Osteocyte (in vitro differentiated cells): ENCODE results near the gene ACOX2. TPM values are rescaled to one million over a fixed set of nuclear protein-coding genes. Genes with fewer than 3 reads are reported as not detected.

Experiments
- DNase-seq: peaks from one replicate; pipeline ENCODE4 v3.0.0; 2021; ENCODE audit warnings: mixed read lengths; ENCODE audit not compliant: unreplicated experiment; ENCODE audit errors: extremely low spot score
- H3K27ac Mint-ChIP-seq: one replicate; pipeline ENCODE4 v1.8.0; 2021; ENCODE audit warnings: mild to moderate bottlenecking, mixed read lengths; ENCODE audit not compliant: unreplicated experiment
- H3K27me3 Mint-ChIP-seq: one replicate; pipeline ENCODE4 v1.8.0; 2021; ENCODE audit warnings: mixed read lengths; ENCODE audit not compliant: unreplicated experiment
- H3K36me3 Mint-ChIP-seq: one replicate; pipeline ENCODE4 v1.8.0; 2021; ENCODE audit warnings: mixed read lengths; ENCODE audit not compliant: unreplicated experiment
- H3K4me1 Mint-ChIP-seq: one replicate; pipeline ENCODE4 v1.8.0; 2021; ENCODE audit warnings: mixed read lengths; ENCODE audit not compliant: unreplicated experiment
- H3K4me3 Mint-ChIP-seq: one replicate; pipeline ENCODE4 v1.8.0; 2021; ENCODE audit warnings: mild to moderate bottlenecking, moderate library complexity, mixed read lengths; ENCODE audit not compliant: unreplicated experiment
- H3K9me3 Mint-ChIP-seq: one replicate; pipeline ENCODE4 v1.8.0; 2021; ENCODE audit warnings: mixed read lengths; ENCODE audit not compliant: unreplicated experiment
- CTCF ChIP-seq: fragments of 200-600 bp; sonication (generic); IDR thresholded peaks from 2 replicates; pipeline ENCODE4 v1.5.0; 2021; ENCODE audit warnings: antibody characterized with exemption, mild to moderate bottlenecking, moderate library complexity
- total RNA-seq: library from RNA; stranded (reverse); gene quantifications from 2 replicates; pipeline ENCODE4 v1.2.1, GENCODE V29; 2021

Gene ACOX2
- total RNA-seq, 1 donor from 2014 or later, result 0.51 TPM

GRCh38 chr3:58575971-58576652 lies 39.1 kb upstream of the ACOX2 start:
- no peak for DNase-seq
- no peak for TF ChIP-seq CTCF
- no peaks in the 10 kb centered on the region for H3K36me3 Mint-ChIP-seq
- no peak overlapping the region for H3K4me3 Mint-ChIP-seq
- peaks cover 5% of the 10 kb centered on the region for H3K9me3 Mint-ChIP-seq
- H3K27me3 Mint-ChIP-seq, result no peaks in the 10 kb centered on the region
- H3K27ac Mint-ChIP-seq, result no peak overlapping the region
- peaks cover 6% of the 10 kb centered on the region for H3K4me1 Mint-ChIP-seq

GRCh38 chr3:58574682-58575081 lies 37.7 kb upstream of the ACOX2 start:
- no peak overlapping the region for H3K27ac Mint-ChIP-seq
- TF ChIP-seq CTCF, result no peak
- no peak for DNase-seq
- H3K9me3 Mint-ChIP-seq, result peaks cover 5% of the 10 kb centered on the region
- no peak overlapping the region for H3K4me3 Mint-ChIP-seq
- H3K36me3 Mint-ChIP-seq, result no peaks in the 10 kb centered on the region
- peaks cover 6% of the 10 kb centered on the region for H3K4me1 Mint-ChIP-seq
- H3K27me3 Mint-ChIP-seq, result no peaks in the 10 kb centered on the region

GRCh38 chr3:58574106-58574505 lies 37.1 kb upstream of the ACOX2 start:
- no peak for DNase-seq
- Mint-ChIP-seq H3K27me3 (no peaks in the 10 kb centered on the region), H3K36me3 (no peaks in the 10 kb centered on the region), H3K27ac (no peak overlapping the region), H3K4me1 (peaks cover 6% of the 10 kb centered on the region), H3K4me3 (no peak overlapping the region), H3K9me3 (peaks cover 5% of the 10 kb centered on the region)
- TF ChIP-seq CTCF, result no peak

- Mint-ChIP-seq H3K4me1 (peaks cover 11% of the 10 kb centered on the region), H3K27ac (no peak overlapping the region), H3K27me3 (no peaks in the 10 kb centered on the region), H3K9me3 (peaks cover 5% of the 10 kb centered on the region), H3K36me3 (no peaks in the 10 kb centered on the region), H3K4me3 (no peak overlapping the region)
- no peak for DNase-seq
- TF ChIP-seq CTCF, result no peak
Measured at GRCh38 chr3:58573640-58574039, 36.6 kb upstream of the ACOX2 start.

- H3K4me3 Mint-ChIP-seq, result no peak overlapping the region
- TF ChIP-seq CTCF, result no peak
- no peaks in the 10 kb centered on the region for H3K27me3 Mint-ChIP-seq
- H3K27ac Mint-ChIP-seq, result no peak overlapping the region
- peaks cover 12% of the 10 kb centered on the region for H3K4me1 Mint-ChIP-seq
- H3K36me3 Mint-ChIP-seq, result no peaks in the 10 kb centered on the region
- no peak for DNase-seq
- peaks cover 5% of the 10 kb centered on the region for H3K9me3 Mint-ChIP-seq
Measured at GRCh38 chr3:58572634-58573230, 35.7 kb upstream of the ACOX2 start.
